CD8-positive, alpha-beta memory T cell (primary cell): ENCODE results near the gene DNAAF8. TPM values are rescaled to one million over a fixed set of nuclear protein-coding genes. Genes with fewer than 3 reads are reported as not detected.
A peak's percentile ranks its signal among the peaks of the same experiment; 100 is the strongest.

Experiments used
- CTCF ChIA-PET: fragments of 350-600 bp; sonication (Branson Sonifier 250); formaldehyde crosslinking; loops from one replicate; lab custom pipeline; 2021; ENCODE audit warnings: antibody characterized with exemption; lab: Charles Lee
- POLR2A ChIA-PET: fragments of 350-600 bp; sonication (Branson Sonifier 250); formaldehyde crosslinking; loops from one replicate; lab custom pipeline; 2021; ENCODE audit warnings: antibody characterized with exemption; lab: Charles Lee
- DNase-seq, 5 donors: peaks; one replicate each; pipeline versions ENCODE4 v3.0.0 to v3.0.0-alpha.2; 2020 to 2022; ENCODE audit warnings: mixed read lengths in 1 of 5
- H3K27ac ChIP-seq: one replicate; pipeline ENCODE4 v1.7.0; 2013; ENCODE audit warnings: low read depth, mild to moderate bottlenecking, low read length, moderate library complexity
- H3K27me3 ChIP-seq: 2 replicates; pipeline ENCODE4 v1.7.0; 2013; ENCODE audit warnings: low read length, mild to moderate bottlenecking; ENCODE audit not compliant: insufficient read depth, poor library complexity, severe bottlenecking
- H3K36me3 ChIP-seq: 2 replicates; pipeline ENCODE4 v1.7.0; 2013; ENCODE audit warnings: mild to moderate bottlenecking, low read length, moderate library complexity; ENCODE audit not compliant: insufficient read depth
- H3K4me1 ChIP-seq: 2 replicates; pipeline ENCODE4 v1.7.0; 2013; ENCODE audit warnings: mild to moderate bottlenecking, low read length, moderate library complexity; ENCODE audit not compliant: insufficient read depth
- H3K4me3 ChIP-seq: 2 replicates; pipeline ENCODE4 v1.7.0; 2013; ENCODE audit warnings: mild to moderate bottlenecking, low read length
- H3K9me3 ChIP-seq: 2 replicates; pipeline ENCODE4 v1.7.0; 2013; ENCODE audit warnings: mild to moderate bottlenecking, low read length
- H3K27ac Mint-ChIP-seq, 8 donors: one replicate each; pipeline ENCODE4 v1.8.0; 2020 to 2021; ENCODE audit warnings: mixed read lengths in 8 of 8, mild to moderate bottlenecking in 6 of 8, inconsistent platforms in 3 of 8, moderate library complexity in 3 of 8
- H3K27me3 Mint-ChIP-seq, 2 donors: one replicate each; pipeline ENCODE4 v1.8.0; 2020 to 2021; ENCODE audit warnings: mixed read lengths in 2 of 2, mild to moderate bottlenecking in 1 of 2, moderate library complexity in 1 of 2
- H3K36me3 Mint-ChIP-seq, 3 donors: one replicate each; pipeline ENCODE4 v1.8.0; 2020 to 2021; ENCODE audit warnings: mixed read lengths in 3 of 3, inconsistent platforms in 1 of 3, mild to moderate bottlenecking in 1 of 3
- H3K4me1 Mint-ChIP-seq, 3 donors: one replicate each; pipeline ENCODE4 v1.8.0; 2020 to 2021; ENCODE audit warnings: mixed read lengths in 3 of 3, inconsistent platforms in 1 of 3, mild to moderate bottlenecking in 1 of 3
- H3K4me3 Mint-ChIP-seq, 7 donors: one replicate each; pipeline ENCODE4 v1.8.0; 2020 to 2021; ENCODE audit warnings: mixed read lengths in 7 of 7, mild to moderate bottlenecking in 6 of 7, moderate library complexity in 4 of 7, inconsistent platforms in 2 of 7
- H3K9me3 Mint-ChIP-seq, 5 donors: one replicate each; pipeline ENCODE4 v1.8.0; 2020 to 2022; ENCODE audit warnings: mixed read lengths in 5 of 5, mild to moderate bottlenecking in 3 of 5, moderate library complexity in 2 of 5, inconsistent platforms in 1 of 5
- polyA plus RNA-seq: library from polyadenylated mRNA; unstranded; fragments of 300-500 nt; fragmentation: Illumina TruSeq; gene quantifications from one replicate; pipeline ENCODE4 v1.2.3, GENCODE V29; 2021
- total RNA-seq, 2 experiments: library from RNA; stranded (reverse); gene quantifications; one replicate each; pipeline ENCODE4 v1.2.3, GENCODE V29; 2021

The DNAAF8 gene
- total and polyA plus RNA-seq, 3 experiments from 2014 or later = 0.15 to 0.35 (median 0.31) TPM

DNA sequence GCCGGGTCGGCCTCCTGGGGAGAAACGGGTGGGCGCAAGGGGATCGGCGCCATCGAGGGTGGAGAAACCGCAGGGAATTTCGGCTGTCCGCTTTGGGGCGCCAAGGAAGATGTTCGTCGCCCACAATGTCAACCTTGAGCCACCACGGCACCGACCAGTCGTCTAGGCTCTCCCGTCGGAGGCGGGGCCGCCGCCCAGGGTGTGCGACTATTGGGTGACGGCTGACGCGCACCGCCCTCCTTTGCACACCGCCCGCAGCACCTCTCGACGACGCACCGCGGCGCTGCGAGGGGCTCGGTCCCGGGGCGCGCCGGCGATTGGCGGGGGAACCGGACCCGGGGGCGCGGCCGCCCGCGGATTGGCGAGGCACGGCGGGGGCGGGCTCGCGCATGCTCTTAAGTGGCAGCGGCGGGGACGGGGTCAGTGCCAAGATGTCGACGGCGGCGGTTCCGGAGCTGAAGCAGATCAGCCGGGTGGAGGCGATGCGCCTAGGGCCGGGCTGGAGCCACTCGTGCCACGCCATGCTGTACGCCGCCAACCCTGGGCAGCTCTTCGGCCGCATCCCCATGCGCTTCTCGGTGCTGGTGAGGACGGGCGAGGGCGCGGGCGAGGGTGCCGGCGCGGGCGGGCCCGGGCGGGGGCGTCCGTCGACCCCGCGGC, 40.9 kb upstream of the DNAAF8 start, which contains the start of gene NUDT16L1:
TSS of gene NUDT16L1 (plus strand) at position 267 of the 660 bp plus-strand sequence. CDS start at position 432, 165 bp downstream.
- peaks cover 28% of the 10 kb centered on the region for H3K4me1 ChIP-seq
- Mint-ChIP-seq H3K9me3 (no peaks in the 10 kb centered on the region), H3K4me3 (peak within 1 kb of the TSS; percentile 81 to 94 (median 87)), H3K4me1 (peaks cover 5 to 28% (median 13%) of the 10 kb centered on the region in 3 donors), H3K27me3 (peaks cover 0 to 4% of the 10 kb centered on the region in 2 donors), H3K27ac (peak within 1 kb of the TSS; percentile 80 to 96 (median 89)), H3K36me3 (peaks cover 0 to 45% (median 0%) of the 10 kb centered on the region in 3 donors)
- H3K9me3 ChIP-seq = no peaks in the 10 kb centered on the region
- DNase-seq = peak; percentile 95 to 99 (median 96)
- POLR2A ChIA-PET = interaction anchor here (1.0 to 1.4 kb wide), 5 partner anchors 21 to 77 kb away, joined by 3 to 10 read pairs (median 7); partner anchors contain the start of genes DNAAF8 and MGRN1
- CTCF ChIA-PET = interaction anchor here (0.8 to 3.2 kb wide), 4 partner anchors 10 to 70 kb away, joined by 3 to 9 read pairs (median 4); partner anchors contain the start of gene DNAAF8
- H3K4me3 ChIP-seq = peak within 1 kb of the TSS; percentile 88
- H3K36me3 ChIP-seq = peaks cover 14% of the 10 kb centered on the region
- H3K27me3 ChIP-seq = no peaks in the 10 kb centered on the region
- H3K27ac ChIP-seq = peak within 1 kb of the TSS; percentile 76

DNA sequence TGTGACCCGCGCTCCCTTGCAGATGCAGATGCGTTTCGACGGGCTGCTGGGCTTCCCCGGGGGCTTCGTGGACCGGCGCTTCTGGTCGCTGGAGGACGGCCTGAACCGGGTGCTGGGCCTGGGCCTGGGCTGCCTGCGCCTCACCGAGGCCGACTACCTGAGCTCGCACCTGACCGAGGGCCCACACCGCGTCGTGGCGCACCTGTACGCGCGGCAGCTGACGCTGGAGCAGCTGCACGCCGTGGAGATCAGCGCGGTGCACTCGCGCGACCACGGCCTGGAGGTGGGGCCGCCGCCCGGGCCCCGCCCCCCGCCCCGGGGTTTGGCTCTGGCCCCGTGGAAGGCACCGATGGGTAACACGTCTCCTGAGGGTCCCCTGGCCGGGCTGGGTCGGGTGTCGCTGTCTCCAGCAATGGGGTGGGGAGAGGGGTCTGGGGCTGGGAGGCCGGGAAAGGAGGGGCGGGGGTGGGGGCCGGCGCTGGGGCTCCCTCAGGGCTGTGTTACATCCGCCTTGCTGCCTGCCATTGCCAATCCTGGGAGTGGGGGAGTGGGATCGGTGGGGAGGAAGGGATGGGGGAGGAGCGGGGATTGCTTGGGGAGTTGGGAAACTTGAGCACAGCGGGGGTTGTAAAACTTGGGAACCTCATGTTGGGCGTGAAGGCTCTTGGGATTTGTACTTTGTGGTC, 40.2 kb upstream of the DNAAF8 start:
- Mint-ChIP-seq H3K4me1 (peaks cover 5 to 28% (median 13%) of the 10 kb centered on the region in 3 donors), H3K36me3 (peaks cover 0 to 45% (median 0%) of the 10 kb centered on the region in 3 donors), H3K4me3 (peak overlapping the region; percentile 76 to 94 (median 81)), H3K27ac (peak overlapping the region; percentile 56 to 86 (median 80)), H3K9me3 (no peaks in the 10 kb centered on the region), H3K27me3 (peaks cover 0 to 4% of the 10 kb centered on the region in 2 donors)
- Histone ChIP-seq H3K27ac (peak overlapping the region; percentile 76), H3K9me3 (no peaks in the 10 kb centered on the region), H3K4me1 (peaks cover 28% of the 10 kb centered on the region), H3K36me3 (peaks cover 17% of the 10 kb centered on the region), H3K4me3 (peak overlapping the region; percentile 88), H3K27me3 (no peaks in the 10 kb centered on the region)
- peak in 4 of 5 donors; percentile 38 to 72 (median 51) for DNase-seq
- ChIA-PET CTCF (interaction anchor here (1.1 to 3.2 kb wide), 3 partner anchors 10 to 43 kb away, joined by 3 to 9 read pairs (median 5); no protein-coding TSS in a partner anchor), POLR2A (interaction anchor here (0.6 to 1.4 kb wide), 6 partner anchors 21 to 78 kb away, joined by 3 to 10 read pairs (median 6); partner anchors contain the start of genes DNAAF8 and MGRN1)

- H3K4me1 ChIP-seq = peaks cover 28% of the 10 kb centered on the region
- no peaks in the 10 kb centered on the region for H3K27me3 ChIP-seq
- peak overlapping the region; percentile 75 to 94 (median 81) for H3K4me3 Mint-ChIP-seq
- H3K4me1 Mint-ChIP-seq = peaks cover 9 to 31% (median 13%) of the 10 kb centered on the region in 3 donors
- POLR2A ChIA-PET = interaction anchor here (0.6 to 1.5 kb wide), 4 partner anchors 39 to 69 kb away, joined by 3 to 10 read pairs (median 4); partner anchors contain the start of genes ANKS3 and DNAAF8
- no peaks in the 10 kb centered on the region for H3K9me3 Mint-ChIP-seq
- CTCF ChIA-PET = interaction anchor here (1.1 to 3.2 kb wide), 5 partner anchors 9 to 71 kb away, joined by 3 to 9 read pairs (median 5); partner anchors contain the start of gene MGRN1
- DNase-seq = peak in 1 of 5 donors; percentile 49
- H3K9me3 ChIP-seq = no peaks in the 10 kb centered on the region
- peaks cover 0 to 4% of the 10 kb centered on the region in 2 donors for H3K27me3 Mint-ChIP-seq
- H3K36me3 Mint-ChIP-seq = peaks cover 0 to 50% (median 6%) of the 10 kb centered on the region in 3 donors
- H3K4me3 ChIP-seq = no peak overlapping the region
- H3K27ac Mint-ChIP-seq = peak overlapping the region; percentile 56 to 86 (median 83)
- H3K36me3 ChIP-seq = peaks cover 24% of the 10 kb centered on the region
- peak overlapping the region; percentile 76 for H3K27ac ChIP-seq
Measured at GRCh38 chr16:4694642-4695451, 39.5 kb upstream of the DNAAF8 start.

DNA sequence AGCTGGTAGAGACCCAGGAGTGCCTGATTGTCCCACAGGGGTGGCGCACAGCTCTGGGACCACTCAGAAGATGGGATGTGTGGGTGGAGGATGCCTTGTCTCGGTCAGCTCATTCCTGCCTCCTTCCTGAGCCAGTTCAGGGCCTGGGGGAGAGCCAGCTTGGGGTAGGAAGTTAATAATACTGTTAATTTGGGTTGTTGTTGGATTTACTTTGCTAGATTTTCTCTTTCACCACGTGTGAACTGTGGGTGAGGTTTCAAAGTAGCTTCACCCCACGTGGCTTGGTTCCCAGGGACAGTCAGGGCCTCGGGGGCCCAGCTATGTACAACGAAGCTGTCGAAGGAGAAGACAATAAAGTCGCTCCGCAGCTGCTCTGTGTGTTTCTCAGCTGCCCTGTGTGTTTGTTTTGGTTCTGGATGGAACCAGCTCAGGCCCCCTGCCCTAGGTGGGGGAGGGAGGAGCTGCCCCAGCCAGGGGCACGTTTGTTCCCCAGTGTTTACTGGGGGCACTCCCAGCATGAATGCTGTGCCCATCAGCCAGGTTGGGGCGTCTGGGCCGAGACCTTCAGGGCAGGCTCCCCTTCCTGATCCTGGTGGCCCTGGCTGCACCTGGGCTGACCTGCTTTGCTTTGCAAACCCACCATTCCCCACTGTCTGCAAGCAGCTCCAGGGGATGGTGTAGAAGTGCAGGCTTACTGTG, 38.7 kb upstream of the DNAAF8 start:
- H3K27me3 Mint-ChIP-seq = peaks cover 0 to 4% of the 10 kb centered on the region in 2 donors
- POLR2A ChIA-PET = interaction anchor here (1.5 kb wide), 1 partner anchor 39 kb away, joined by 4 read pairs; the partner anchor contains the start of genes ANKS3 and DNAAF8
- H3K4me3 Mint-ChIP-seq = peak overlapping the region; percentile 71 to 86 (median 81)
- no peaks in the 10 kb centered on the region for H3K9me3 Mint-ChIP-seq
- peak in 1 of 5 donors; percentile 38 for DNase-seq
- CTCF ChIA-PET = interaction anchor here (1.3 to 3.2 kb wide), 4 partner anchors 11 to 71 kb away, joined by 4 to 9 read pairs (median 5); partner anchors contain the start of gene MGRN1
- no peaks in the 10 kb centered on the region for H3K9me3 ChIP-seq
- H3K27ac ChIP-seq = no peak overlapping the region
- H3K4me1 ChIP-seq = peaks cover 29% of the 10 kb centered on the region
- no peaks in the 10 kb centered on the region for H3K27me3 ChIP-seq
- H3K36me3 Mint-ChIP-seq = peaks cover 0 to 53% (median 6%) of the 10 kb centered on the region in 3 donors
- peaks cover 25% of the 10 kb centered on the region for H3K36me3 ChIP-seq
- peak overlapping the region; percentile 4 to 86 (median 66) for H3K27ac Mint-ChIP-seq
- H3K4me1 Mint-ChIP-seq = peaks cover 12 to 38% (median 13%) of the 10 kb centered on the region in 3 donors
- H3K4me3 ChIP-seq = no peak overlapping the region

DNA sequence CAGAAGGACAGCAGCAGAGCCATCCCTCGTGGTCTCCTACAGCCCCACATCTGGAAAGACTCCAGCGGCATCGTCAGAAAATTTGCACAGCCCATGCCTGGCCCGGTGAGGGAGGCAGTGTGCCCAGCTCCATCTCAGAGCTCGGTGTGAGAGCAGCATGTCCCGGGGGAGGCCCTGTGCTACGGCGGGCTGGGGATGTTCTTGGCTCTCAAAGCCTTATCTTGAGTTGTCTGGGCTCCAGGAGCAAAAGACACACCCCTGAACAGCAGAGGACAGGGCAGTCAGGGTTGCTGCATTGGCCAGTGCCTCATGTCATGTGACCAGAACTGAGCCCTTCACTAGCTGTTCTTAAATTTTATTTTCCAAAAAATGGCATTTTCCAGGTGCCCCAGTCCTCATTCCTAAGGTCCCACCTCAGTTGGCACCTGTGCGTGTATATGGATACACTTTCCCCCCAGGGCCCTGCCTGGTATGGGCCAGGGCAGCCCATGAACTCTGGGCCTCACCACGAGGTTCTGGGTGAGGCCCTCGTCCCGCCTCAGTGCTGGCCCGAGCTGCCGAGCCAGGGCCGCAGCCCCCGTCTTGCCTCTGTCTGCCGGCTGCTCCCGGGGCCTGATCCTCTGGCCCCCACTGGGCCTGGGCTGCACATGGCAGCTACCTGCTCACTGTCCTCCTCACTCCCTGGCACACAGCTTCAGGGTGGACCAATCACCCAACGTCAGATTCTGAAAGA, 38.0 kb upstream of the DNAAF8 start:
- Histone ChIP-seq H3K36me3 (peaks cover 25% of the 10 kb centered on the region), H3K9me3 (no peaks in the 10 kb centered on the region), H3K27me3 (no peaks in the 10 kb centered on the region), H3K4me1 (peaks cover 32% of the 10 kb centered on the region), H3K27ac (no peak overlapping the region), H3K4me3 (no peak overlapping the region)
- H3K36me3 Mint-ChIP-seq = peaks cover 0 to 58% (median 6%) of the 10 kb centered on the region in 3 donors
- H3K4me3 Mint-ChIP-seq = peak overlapping the region in 3 of 7 donors; percentile 53 to 81 (median 69)
- no peaks in the 10 kb centered on the region for H3K9me3 Mint-ChIP-seq
- peaks cover 12 to 39% (median 13%) of the 10 kb centered on the region in 3 donors for H3K4me1 Mint-ChIP-seq
- H3K27me3 Mint-ChIP-seq = peaks cover 0 to 4% of the 10 kb centered on the region in 2 donors
- peak in 1 of 5 donors; percentile 40 for DNase-seq
- ChIA-PET POLR2A (interaction anchor here (1.5 kb wide), 1 partner anchor 38 kb away, joined by 4 read pairs; the partner anchor contains the start of genes ANKS3 and DNAAF8), CTCF (interaction anchor here (1.0 to 2.2 kb wide), 3 partner anchors 10 to 72 kb away, joined by 3 to 5 read pairs (median 4); partner anchors contain the start of gene MGRN1)
- H3K27ac Mint-ChIP-seq = peak overlapping the region in 5 of 8 donors; percentile 4 to 80 (median 23)
